ENCODE data around the gene TAF13.

TAF13 gene

GRCh38 chr1:109091078-109091838 is 15.5 kb upstream of the TAF13 start:
- H2AFZ ChIP-seq (ENCODE audit: low read depth, low read length): peak overlapping the region; percentile 70; the same call in 1 of the 2 replicates
- peaks cover 25% of the 10 kb centered on the region for H3K79me2 ChIP-seq (ENCODE audit: low read length)
- TF ChIP-seq CTCF (IDR thresholded peaks at IDR 0.05; ENCODE audit: low read depth, low read length): no peak
- TF ChIP-seq EZH2phosphoT487 (IDR thresholded peaks at IDR 0.05; ENCODE audit: low read depth): no peak

GRCh38 chr1:109090196-109091077 is 14.6 kb upstream of the TAF13 start, which contains the start of gene TMEM167B:
TSS of gene TMEM167B (plus strand) at chr1:109090764. CDS start at chr1:109090873, 109 bp downstream.
- peak within 1 kb of the TSS; percentile 82 for H3K27ac ChIP-seq (ENCODE audit: low read length)
- H3K4me3 ChIP-seq (ENCODE audit: low read length): peak within 1 kb of the TSS; percentile 99
- H3K9ac ChIP-seq (ENCODE audit: low read length): peak within 1 kb of the TSS; percentile 89
- peaks cover 9% of the 10 kb centered on the region for H3K4me1 ChIP-seq (ENCODE audit: low read length)
- TF ChIP-seq CTCF (IDR thresholded peaks at IDR 0.05; ENCODE audit: low read depth, low read length) (no peak), EZH2phosphoT487 (IDR thresholded peaks at IDR 0.05; ENCODE audit: low read depth) (no peak)
- peak within 1 kb of the TSS; percentile 93 for H2AFZ ChIP-seq (ENCODE audit: low read depth, low read length)
- no peaks in the 10 kb centered on the region for H3K9me3 ChIP-seq (ENCODE audit: insufficient read depth, low read length)
- peaks cover 25% of the 10 kb centered on the region for H3K79me2 ChIP-seq (ENCODE audit: low read length)
- H4K20me1 ChIP-seq (ENCODE audit: insufficient read depth, low read length): no peaks in the 10 kb centered on the region
- no peaks in the 10 kb centered on the region for H3K27me3 ChIP-seq (ENCODE audit: low read depth, low read length)
- peak within 1 kb of the TSS; percentile 90 for H3K4me2 ChIP-seq (ENCODE audit: low read length)
- no peaks in the 10 kb centered on the region for H3K36me3 ChIP-seq (replicated peaks; ENCODE audit: low read depth, low read length)

More at GRCh38 chr1:109091078-109091838, 15.5 kb upstream of the TAF13 start:
- H3K4me2 ChIP-seq (ENCODE audit: low read length): peak overlapping the region; percentile 89
- peak overlapping the region; percentile 82 for H3K27ac ChIP-seq (ENCODE audit: low read length)
- no peaks in the 10 kb centered on the region for H3K9me3 ChIP-seq (ENCODE audit: insufficient read depth, low read length)
- H4K20me1 ChIP-seq (ENCODE audit: insufficient read depth, low read length): no peaks in the 10 kb centered on the region
- peak overlapping the region; percentile 89 for H3K9ac ChIP-seq (ENCODE audit: low read length)
- H3K4me1 ChIP-seq (ENCODE audit: low read length): peaks cover 9% of the 10 kb centered on the region
- H3K36me3 ChIP-seq (replicated peaks; ENCODE audit: low read depth, low read length): no peaks in the 10 kb centered on the region
- peak overlapping the region; percentile 99 for H3K4me3 ChIP-seq (ENCODE audit: low read length)
- H3K27me3 ChIP-seq (ENCODE audit: low read depth, low read length): no peaks in the 10 kb centered on the region

- H3K79me2 ChIP-seq (ENCODE audit: low read length): peaks cover 25% of the 10 kb centered on the region
- no peak overlapping the region for H3K9ac ChIP-seq (ENCODE audit: low read length)
- H3K4me1 ChIP-seq (ENCODE audit: low read length): peaks cover 9% of the 10 kb centered on the region
- H3K4me3 ChIP-seq (ENCODE audit: low read length): peak overlapping the region; percentile 99; the same call in 1 of the 2 replicates
- H2AFZ ChIP-seq (ENCODE audit: low read depth, low read length): no peak overlapping the region
- TF ChIP-seq CTCF (IDR thresholded peaks at IDR 0.05; ENCODE audit: low read depth, low read length): peak; percentile 39
- no peak for TF ChIP-seq EZH2phosphoT487 (IDR thresholded peaks at IDR 0.05; ENCODE audit: low read depth)
- H3K27me3 ChIP-seq (ENCODE audit: low read depth, low read length): no peaks in the 10 kb centered on the region
- H3K9me3 ChIP-seq (ENCODE audit: insufficient read depth, low read length): no peaks in the 10 kb centered on the region
- no peak overlapping the region for H3K27ac ChIP-seq (ENCODE audit: low read length)
- no peaks in the 10 kb centered on the region for H3K36me3 ChIP-seq (replicated peaks; ENCODE audit: low read depth, low read length)
- no peaks in the 10 kb centered on the region for H4K20me1 ChIP-seq (ENCODE audit: insufficient read depth, low read length)
- peak overlapping the region; percentile 90; the same call in 1 of the 2 replicates for H3K4me2 ChIP-seq (ENCODE audit: low read length)
Measured at GRCh38 chr1:109089242-109090015, 13.6 kb upstream of the TAF13 start.

Data from OCI-LY3 (cell line).